ENCODE results near the gene TEX264. TPM values are rescaled to one million over a fixed set of nuclear protein-coding genes. Genes with fewer than 3 reads are reported as not detected.

TEX264 gene
- total RNA-seq, 1 donor from 2014 or later, result 0.54 TPM

- Histone ChIP-seq H3K4me1 (no peaks in the 10 kb centered on the region), H3K9ac (no peak overlapping the region), H3K27me3 (no peaks in the 10 kb centered on the region), H3K4me3 (no peak overlapping the region), H3K9me3 (ENCODE audit: low read depth) (no peaks in the 10 kb centered on the region), H2AFZ (replicated peaks) (no peak overlapping the region), H4K20me1 (ENCODE audit: low read depth) (no peaks in the 10 kb centered on the region), H3K27ac (no peak overlapping the region), H3K4me2 (no peak overlapping the region), H3K79me2 (ENCODE audit: low read depth) (no peaks in the 10 kb centered on the region), H3F3A (ENCODE audit: low read depth) (no peaks in the 10 kb centered on the region), H3K36me3 (peaks cover 5% of the 10 kb centered on the region)
- Mint-ChIP-seq H3K27ac (no peak overlapping the region), H3K27me3 (ENCODE audit: insufficient read depth, low read depth) (peaks cover 3% of the 10 kb centered on the region), H3K36me3 (peaks cover 28% of the 10 kb centered on the region), H3K9me3 (no peaks in the 10 kb centered on the region), H3K4me1 (no peaks in the 10 kb centered on the region), H3K4me3 (no peak overlapping the region)
- no peak for DNase-seq (ENCODE audit: low spot score)
- TF ChIP-seq EZH2 (IDR thresholded peaks at IDR 0.05), result no peak
Measured at GRCh38 chr3:51630513-51630912, 40.5 kb upstream of the TEX264 start.

GRCh38 chr3:51637144-51637940 lies 33.7 kb upstream of the TEX264 start:
- H3K27ac ChIP-seq, result peak overlapping the region; percentile 5
- H4K20me1 ChIP-seq (ENCODE audit: low read depth), result peaks cover 3% of the 10 kb centered on the region
- H3K27me3 ChIP-seq, result no peaks in the 10 kb centered on the region
- no peak overlapping the region for H3K4me2 ChIP-seq
- H3K4me1 ChIP-seq, result no peaks in the 10 kb centered on the region
- no peak overlapping the region for H3K4me3 ChIP-seq
- H3K36me3 ChIP-seq, result no peaks in the 10 kb centered on the region
- Mint-ChIP-seq H3K4me3 (no peak overlapping the region), H3K36me3 (peaks cover 43% of the 10 kb centered on the region), H3K9me3 (no peaks in the 10 kb centered on the region), H3K27ac (no peak overlapping the region), H3K27me3 (ENCODE audit: insufficient read depth, low read depth) (no peaks in the 10 kb centered on the region), H3K4me1 (no peaks in the 10 kb centered on the region)
- no peaks in the 10 kb centered on the region for H3K79me2 ChIP-seq (ENCODE audit: low read depth)
- no peak overlapping the region for H3K9ac ChIP-seq
- H3K9me3 ChIP-seq (ENCODE audit: low read depth), result no peaks in the 10 kb centered on the region
- TF ChIP-seq EZH2phosphoT487 (IDR thresholded peaks at IDR 0.05), result no peak
- no peak for TF ChIP-seq EZH2 (IDR thresholded peaks at IDR 0.05)
- no peak for TF ChIP-seq CTCF (IDR thresholded peaks at IDR 0.05)
- H3F3A ChIP-seq (ENCODE audit: low read depth), result peaks cover 5% of the 10 kb centered on the region
- H2AFZ ChIP-seq (replicated peaks), result no peak overlapping the region
- DNase-seq (ENCODE audit: low spot score), result no peak

GRCh38 chr3:51637941-51638471 lies 33.0 kb upstream of the TEX264 start:
- peak; percentile 83 for DNase-seq (ENCODE audit: low spot score)
- Histone ChIP-seq H4K20me1 (ENCODE audit: low read depth) (peaks cover 3% of the 10 kb centered on the region), H3K9me3 (ENCODE audit: low read depth) (no peaks in the 10 kb centered on the region), H3K9ac (no peak overlapping the region), H3K79me2 (ENCODE audit: low read depth) (no peaks in the 10 kb centered on the region), H3K27ac (no peak overlapping the region), H3F3A (ENCODE audit: low read depth) (peaks cover 5% of the 10 kb centered on the region), H3K36me3 (no peaks in the 10 kb centered on the region), H3K4me2 (no peak overlapping the region), H3K27me3 (no peaks in the 10 kb centered on the region), H2AFZ (replicated peaks) (no peak overlapping the region), H3K4me3 (no peak overlapping the region), H3K4me1 (no peaks in the 10 kb centered on the region)
- TF ChIP-seq CTCF (IDR thresholded peaks at IDR 0.05), result peak; percentile 79
- no peak for TF ChIP-seq EZH2phosphoT487 (IDR thresholded peaks at IDR 0.05)
- H3K36me3 Mint-ChIP-seq, result peaks cover 44% of the 10 kb centered on the region
- no peaks in the 10 kb centered on the region for H3K4me1 Mint-ChIP-seq
- no peaks in the 10 kb centered on the region for H3K9me3 Mint-ChIP-seq
- H3K27me3 Mint-ChIP-seq (ENCODE audit: insufficient read depth, low read depth), result no peaks in the 10 kb centered on the region
- no peak overlapping the region for H3K27ac Mint-ChIP-seq
- H3K4me3 Mint-ChIP-seq, result no peak overlapping the region

- H3K4me1 ChIP-seq, result no peaks in the 10 kb centered on the region
- H3K79me2 ChIP-seq (ENCODE audit: low read depth), result no peaks in the 10 kb centered on the region
- no peaks in the 10 kb centered on the region for H3K4me1 Mint-ChIP-seq
- peaks cover 71% of the 10 kb centered on the region for H3K36me3 Mint-ChIP-seq
- H3K9me3 Mint-ChIP-seq, result no peaks in the 10 kb centered on the region
- H3K4me2 ChIP-seq, result no peak overlapping the region
- no peak for TF ChIP-seq EZH2phosphoT487 (IDR thresholded peaks at IDR 0.05)
- peak; percentile 30 for TF ChIP-seq CTCF (IDR thresholded peaks at IDR 0.05)
- H3K9me3 ChIP-seq (ENCODE audit: low read depth), result no peaks in the 10 kb centered on the region
- no peak overlapping the region for H2AFZ ChIP-seq (replicated peaks)
- no peak overlapping the region for H3K4me3 Mint-ChIP-seq
- H3K27ac ChIP-seq, result no peak overlapping the region
- H3K27me3 Mint-ChIP-seq (ENCODE audit: insufficient read depth, low read depth), result no peaks in the 10 kb centered on the region
- H3K4me3 ChIP-seq, result no peak overlapping the region
- H3F3A ChIP-seq (ENCODE audit: low read depth), result peaks cover 1% of the 10 kb centered on the region
- no peaks in the 10 kb centered on the region for H3K27me3 ChIP-seq
- no peak for DNase-seq (ENCODE audit: low spot score)
- peaks cover 3% of the 10 kb centered on the region for H4K20me1 ChIP-seq (ENCODE audit: low read depth)
- H3K36me3 ChIP-seq, result peaks cover 9% of the 10 kb centered on the region
- no peak overlapping the region for H3K27ac Mint-ChIP-seq
- H3K9ac ChIP-seq, result no peak overlapping the region
Measured at GRCh38 chr3:51642462-51642861, 28.6 kb upstream of the TEX264 start.

Measured in neural progenitor cell (in vitro differentiated cells).